ENCODE data around the gene KDSR. TPM values are rescaled to one million over a fixed set of nuclear protein-coding genes. Genes with fewer than 3 reads are reported as not detected.

Gene KDSR
- total and polyA plus RNA-seq, 2 experiments from 2014 or later, result 26.5 to 50.7 TPM

GRCh38 chr18:63339920-63340484 is 27.0 kb downstream of the KDSR start:
- Histone ChIP-seq H3K27ac (no peak overlapping the region), H2AFZ (no peak overlapping the region), H3K4me2 (no peak overlapping the region), H3K9me2 (replicated peaks; ENCODE audit: insufficient read depth) (no peaks in the 10 kb centered on the region), H3K27me3 (no peaks in the 10 kb centered on the region), H3K36me3 (replicated peaks; ENCODE audit: insufficient read depth, low read depth) (no peaks in the 10 kb centered on the region), H3K9me3 (ENCODE audit: low read depth) (no peaks in the 10 kb centered on the region), H3K4me3 (no peak overlapping the region), H3K4me1 (ENCODE audit: insufficient read depth) (no peaks in the 10 kb centered on the region), H3K79me2 (no peaks in the 10 kb centered on the region), H4K20me1 (ENCODE audit: insufficient read depth, poor library complexity, severe bottlenecking) (no peaks in the 10 kb centered on the region)
- 42% methylated on average over 4 of the region's 4 CpGs for WGBS (ENCODE audit: low lambda C conversion rate, missing lambda C conversion rate)
- peak; percentile 67 for DNase-seq (ENCODE audit: low spot score)
- TF ChIP-seq CTCF (IDR thresholded peaks at IDR 0.05; ENCODE audit: poor library complexity) (peak; percentile 57), EZH2 (IDR thresholded peaks at IDR 0.05; ENCODE audit: borderline replicate concordance) (no peak)

- Histone ChIP-seq H4K20me1 (ENCODE audit: insufficient read depth, poor library complexity, severe bottlenecking) (no peaks in the 10 kb centered on the region), H3K9me2 (replicated peaks; ENCODE audit: insufficient read depth) (no peaks in the 10 kb centered on the region), H3K4me1 (ENCODE audit: insufficient read depth) (no peaks in the 10 kb centered on the region), H3K4me3 (no peak overlapping the region), H3K36me3 (replicated peaks; ENCODE audit: insufficient read depth, low read depth) (no peaks in the 10 kb centered on the region), H3K79me2 (no peaks in the 10 kb centered on the region), H3K4me2 (no peak overlapping the region), H2AFZ (no peak overlapping the region), H3K9me3 (ENCODE audit: low read depth) (no peaks in the 10 kb centered on the region), H3K27ac (peak overlapping the region; percentile 29), H3K27me3 (no peaks in the 10 kb centered on the region)
- DNase-seq (ENCODE audit: low spot score), result no peak
- 60% methylated on average over 8 of the region's 8 CpGs for WGBS (ENCODE audit: low lambda C conversion rate, missing lambda C conversion rate)
- no peak for TF ChIP-seq EZH2phosphoT487 (IDR thresholded peaks at IDR 0.05; ENCODE audit: low read depth, severe bottlenecking, unreplicated experiment)
- TF ChIP-seq EZH2 (IDR thresholded peaks at IDR 0.05; ENCODE audit: borderline replicate concordance), result no peak
- TF ChIP-seq CTCF (IDR thresholded peaks at IDR 0.05; ENCODE audit: poor library complexity), result no peak
These were observed 30.5 kb downstream of the KDSR start for GRCh38 chr18:63336366-63337099.

- TF ChIP-seq CTCF (IDR thresholded peaks at IDR 0.05; ENCODE audit: poor library complexity), result no peak
- TF ChIP-seq EZH2 (IDR thresholded peaks at IDR 0.05; ENCODE audit: borderline replicate concordance), result no peak
- TF ChIP-seq EZH2phosphoT487 (IDR thresholded peaks at IDR 0.05; ENCODE audit: low read depth, severe bottlenecking, unreplicated experiment), result no peak
- Histone ChIP-seq H3K9me2 (replicated peaks; ENCODE audit: insufficient read depth) (no peaks in the 10 kb centered on the region), H3K79me2 (no peaks in the 10 kb centered on the region), H3K27ac (no peak overlapping the region), H3K4me1 (ENCODE audit: insufficient read depth) (no peaks in the 10 kb centered on the region), H3K27me3 (no peaks in the 10 kb centered on the region), H3K36me3 (replicated peaks; ENCODE audit: insufficient read depth, low read depth) (no peaks in the 10 kb centered on the region), H3K4me2 (no peak overlapping the region), H3K4me3 (no peak overlapping the region), H3K9me3 (ENCODE audit: low read depth) (no peaks in the 10 kb centered on the region), H2AFZ (no peak overlapping the region), H4K20me1 (ENCODE audit: insufficient read depth, poor library complexity, severe bottlenecking) (no peaks in the 10 kb centered on the region)
- 92% methylated on average over 4 of the region's 4 CpGs for WGBS (ENCODE audit: low lambda C conversion rate, missing lambda C conversion rate)
- DNase-seq (ENCODE audit: low spot score), result no peak
These were observed 35.9 kb downstream of the KDSR start for GRCh38 chr18:63331105-63331504.
